ENCODE results near the gene HAGH.

GRCh38 chr16:1826691-1827573 lies at the start of gene HAGH, which contains the start of gene FAHD1:
- no peak for TF ChIP-seq CTCF (IDR thresholded peaks at IDR 0.05 in 2 of 3, conservative IDR thresholded peaks at IDR 0.05 in 1 of 3; ENCODE audit: control insufficient read depth in 2 of 3, extremely low read depth in 1 of 3, insufficient read depth in 1 of 3, low read depth in 3 of 3, low read length in 3 of 3)
- peak; percentile 54; the same call in 1 of the 2 replicates for TF ChIP-seq PKNOX1 (IDR thresholded peaks at IDR 0.05)
- peak; percentile 46; the same call in 1 of the 2 replicates for TF ChIP-seq ASH2L (IDR thresholded peaks at IDR 0.05; ENCODE audit: borderline replicate concordance, low read depth)
- TF ChIP-seq NFYA (IDR thresholded peaks at IDR 0.05; ENCODE audit: borderline replicate concordance, low read depth, low read length), result no peak
- peak; percentile 77; the same call in 1 of the 2 replicates for TF ChIP-seq RB1 (IDR thresholded peaks at IDR 0.05; ENCODE audit: borderline replicate concordance)
- no peak for TF ChIP-seq PML (IDR thresholded peaks at IDR 0.05; ENCODE audit: low read length)
- TF ChIP-seq HCFC1 (IDR thresholded peaks at IDR 0.05; ENCODE audit: low read length), result peak; percentile 83
- TF ChIP-seq SIN3A (IDR thresholded peaks at IDR 0.05; ENCODE audit: low read depth, low read length), result peak; percentile 96
- TF ChIP-seq POLR2AphosphoS5 (IDR thresholded peaks at IDR 0.05; ENCODE audit: low read length), result peak; percentile 84; the same call in 1 of the 2 replicates
- TF ChIP-seq POLR2A (IDR thresholded peaks at IDR 0.05; ENCODE audit: low read depth, low read length), result peak; percentile 84
- peak; percentile 71 for TF ChIP-seq PBX3 (IDR thresholded peaks at IDR 0.05; ENCODE audit: insufficient replicate concordance, low read depth, low read length)
